GM23338 (cell line): ENCODE data around the gene NOLC1. TPM values are rescaled to one million over a fixed set of nuclear protein-coding genes. Genes with fewer than 3 reads are reported as not detected.

Experiments
- ATAC-seq: fragments of 200-7000 bp; cut with Tn5 transposase; 3 replicates; pipeline ENCODE4 v1.9.1; 2020
- DNase-seq: peaks from one replicate; pipeline ENCODE4 v3.0.0-alpha.2; 2015; ENCODE audit warnings: low spot score
- H2AFZ ChIP-seq: fragments of 200-600 bp; sonication (generic); 2 replicates; pipeline ENCODE4 v1.8.0; 2016; ENCODE audit warnings: antibody characterized with exemption, mild to moderate bottlenecking, moderate library complexity
- H3F3A ChIP-seq: fragments of 200-600 bp; sonication (generic); replicated peaks from 2 replicates; pipeline ENCODE4 v1.8.0; 2017; ENCODE audit warnings: antibody characterized with exemption, mixed run types, low read depth
- H3K27ac ChIP-seq: fragments of 200-600 bp; sonication (generic); 2 replicates; pipeline ENCODE4 v1.6.1; 2016; ENCODE audit warnings: low read depth
- H3K27me3 ChIP-seq: fragments of 200-600 bp; sonication (generic); 2 replicates; pipeline ENCODE4 v1.8.0; 2016; ENCODE audit warnings: mild to moderate bottlenecking, mixed run types, moderate library complexity; ENCODE audit not compliant: insufficient read depth
- H3K36me3 ChIP-seq: fragments of 200-600 bp; sonication (generic); 2 replicates; pipeline ENCODE4 v1.8.0; 2016; ENCODE audit warnings: mild to moderate bottlenecking; ENCODE audit not compliant: insufficient read depth
- H3K4me1 ChIP-seq: fragments of 200-600 bp; sonication (generic); 2 replicates; pipeline ENCODE4 v1.8.0; 2016; ENCODE audit warnings: mild to moderate bottlenecking, moderate library complexity; ENCODE audit not compliant: insufficient read depth
- H3K4me2 ChIP-seq: fragments of 200-600 bp; sonication (generic); 2 replicates; pipeline ENCODE4 v1.7.1; 2017; ENCODE audit warnings: mixed run types
- H3K4me3 ChIP-seq: fragments of 200-600 bp; sonication (generic); 2 replicates; pipeline ENCODE4 v1.6.1; 2016; ENCODE audit warnings: mixed run types
- H3K79me2 ChIP-seq: fragments of 200-600 bp; sonication (generic); replicated peaks from 2 replicates; pipeline ENCODE4 v1.8.0; 2017; ENCODE audit warnings: mild to moderate bottlenecking; ENCODE audit not compliant: insufficient read depth
- H3K9me2 ChIP-seq: fragments of 200-600 bp; sonication (generic); 2 replicates; pipeline ENCODE4 v1.8.0; 2017; ENCODE audit not compliant: insufficient read depth
- H4K20me1 ChIP-seq: fragments of 200-600 bp; sonication (generic); replicated peaks from 2 replicates; pipeline ENCODE4 v1.8.0; 2017; ENCODE audit warnings: mild to moderate bottlenecking; ENCODE audit not compliant: insufficient read depth
- H3K27ac Mint-ChIP-seq: 2 replicates; pipeline ENCODE4 v1.8.0; 2020; ENCODE audit warnings: inconsistent platforms, mild to moderate bottlenecking, moderate library complexity, mixed read lengths
- H3K27me3 Mint-ChIP-seq: 3 replicates; pipeline ENCODE4 v1.8.0; 2022; ENCODE audit warnings: low read depth, mild to moderate bottlenecking, moderate library complexity, mixed read lengths, inconsistent platforms; ENCODE audit not compliant: insufficient read depth, poor library complexity
- H3K36me3 Mint-ChIP-seq: 3 replicates; pipeline ENCODE4 v1.8.0; 2021; ENCODE audit warnings: low read depth, mild to moderate bottlenecking, inconsistent platforms, moderate library complexity, mixed read lengths
- H3K4me1 Mint-ChIP-seq: 3 replicates; pipeline ENCODE4 v1.8.0; 2020; ENCODE audit warnings: mild to moderate bottlenecking, inconsistent platforms, mixed read lengths
- H3K4me3 Mint-ChIP-seq: 3 replicates; pipeline ENCODE4 v1.8.0; 2021; ENCODE audit warnings: moderate library complexity, mild to moderate bottlenecking, inconsistent platforms, mixed read lengths
- H3K9me3 Mint-ChIP-seq: 3 replicates; pipeline ENCODE4 v1.8.0; 2020; ENCODE audit warnings: moderate library complexity, mild to moderate bottlenecking, inconsistent platforms, mixed read lengths
- CREB1 ChIP-seq: fragments of 250-450 bp; sonication (Bioruptor Pico); IDR thresholded peaks from 2 replicates; pipeline ENCODE4 v1.5.0; 2020; ENCODE audit warnings: low read depth, mild to moderate bottlenecking, moderate library complexity
- CTCF ChIP-seq, 2 experiments: fragments of 200-600 bp in 1 of 2; sonication (generic) in 1 of 2; conservative IDR thresholded peaks; 2 replicates each; pipeline versions ENCODE4 v1.5.1 to v1.6.1; 2016 to 2017; ENCODE audit warnings: antibody characterized with exemption in 2 of 2, low read depth in 2 of 2, mild to moderate bottlenecking in 2 of 2, moderate library complexity in 1 of 2
- ETS1 ChIP-seq: IDR thresholded peaks from 2 replicates; pipeline ENCODE4 v1.6.1; 2016; ENCODE audit warnings: antibody characterized with exemption
- EZH2 ChIP-seq: fragments of 200-600 bp; sonication (generic); IDR thresholded peaks from one replicate; pipeline ENCODE4 v1.8.0; 2017; ENCODE audit warnings: antibody characterized with exemption, mild to moderate bottlenecking, low read depth; ENCODE audit not compliant: unreplicated experiment
- EZH2phosphoT487 ChIP-seq: fragments of 200-600 bp; sonication (generic); IDR thresholded peaks from one replicate; pipeline ENCODE4 v1.8.1; 2018; ENCODE audit warnings: antibody characterized with exemption; ENCODE audit not compliant: unreplicated experiment
- JUNB ChIP-seq: IDR thresholded peaks from one replicate; pipeline ENCODE4 v1.6.1; 2016; ENCODE audit warnings: antibody characterized with exemption; ENCODE audit not compliant: unreplicated experiment
- NANOG ChIP-seq: IDR thresholded peaks from 2 replicates; pipeline ENCODE4 v1.6.1; 2016; ENCODE audit warnings: antibody characterized with exemption, borderline replicate concordance
- POLR2AphosphoS5 ChIP-seq: IDR thresholded peaks from 2 replicates; pipeline ENCODE4 v1.6.1; 2016; ENCODE audit warnings: antibody characterized with exemption, low read depth
- REST ChIP-seq: IDR thresholded peaks from one replicate; pipeline ENCODE4 v1.6.1; 2018; ENCODE audit warnings: antibody characterized with exemption; ENCODE audit not compliant: unreplicated experiment
- STAT1 ChIP-seq: IDR thresholded peaks from one replicate; pipeline ENCODE4 v1.6.1; 2016; ENCODE audit warnings: antibody characterized with exemption; ENCODE audit not compliant: unreplicated experiment
- ZNF114 ChIP-seq: fragments of 250-450 bp; sonication (Bioruptor Pico); IDR thresholded peaks from 2 replicates; pipeline ENCODE4 v1.5.0; 2020; ENCODE audit warnings: mild to moderate bottlenecking, moderate library complexity
- ZNF331 ChIP-seq: fragments of 250-450 bp; sonication (Bioruptor Pico); IDR thresholded peaks from 2 replicates; pipeline ENCODE4 v1.5.0; 2020; ENCODE audit warnings: low read depth, mild to moderate bottlenecking, moderate library complexity
- ZNF462 ChIP-seq: fragments of 250-450 bp; sonication (Bioruptor Pico); IDR thresholded peaks from 2 replicates; pipeline ENCODE4 v1.5.0; 2020; ENCODE audit warnings: mild to moderate bottlenecking, moderate library complexity
- polyA plus RNA-seq: library from polyadenylated mRNA; unstranded; fragments of >200 nt; fragmentation: Nextera tagmentation; extraction: Ambion mirVana; gene quantifications from 2 replicates; pipeline ENCODE4 v1.2.1, GENCODE V29; 2016
- total RNA-seq: library from RNA; depleted of rRNA; stranded (reverse); fragments of >200 nt; shearing (Covaris generic); gene quantifications from 2 replicates; pipeline ENCODE4 v1.2.3, GENCODE V29; 2014

Gene NOLC1
- total and polyA plus RNA-seq, 2 experiments from 2014 or later: 126 to 178 TPM

GRCh38 chr10:102106998-102107397 is 45.2 kb upstream of the NOLC1 start:
- H3K9me2 ChIP-seq: no peaks in the 10 kb centered on the region
- H3K79me2 ChIP-seq: peaks cover 13% of the 10 kb centered on the region
- H3F3A ChIP-seq: peaks cover 13% of the 10 kb centered on the region; the same call in 1 of the 2 replicates
- TF ChIP-seq EZH2 (no peak), EZH2phosphoT487 (no peak), ZNF331 (CRISPR knock-in tag) (no peak), CREB1 (no peak), STAT1 (no peak), ZNF114 (CRISPR knock-in tag) (no peak), REST (no peak), CTCF (conservative IDR thresholded peaks at IDR 0.05; ENCODE audit: low read depth in 2 of 2) (no peak), ETS1 (no peak), NANOG (no peak), ZNF462 (CRISPR knock-in tag) (no peak), POLR2AphosphoS5 (no peak), JUNB (no peak)
- DNase-seq (no peak), ATAC-seq (no peak; the same call in 2 of the 3 replicates)
- Mint-ChIP-seq H3K4me1 (peaks cover 9% of the 10 kb centered on the region), H3K9me3 (no peaks in the 10 kb centered on the region), H3K27ac (no peak overlapping the region), H3K4me3 (no peak overlapping the region), H3K27me3 (peaks cover 5% of the 10 kb centered on the region), H3K36me3 (peaks cover 64% of the 10 kb centered on the region)
- peaks cover 27% of the 10 kb centered on the region for H4K20me1 ChIP-seq
- H3K36me3 ChIP-seq: peaks cover 30% of the 10 kb centered on the region
- no peak overlapping the region for H2AFZ ChIP-seq
- H3K27ac ChIP-seq: no peak overlapping the region
- no peak overlapping the region for H3K4me2 ChIP-seq
- H3K4me1 ChIP-seq: no peaks in the 10 kb centered on the region; the same call in 1 of the 2 replicates
- H3K27me3 ChIP-seq: no peaks in the 10 kb centered on the region
- H3K4me3 ChIP-seq: no peak overlapping the region
